MM.1S (cell line): Measurements from ENCODE around the gene EIPR1.

Source experiments
- DNase-seq: peaks from one replicate; pipeline ENCODE4 v3.0.0-alpha.2; 2015
- H2AFZ ChIP-seq: fragments of 300-600 bp; sonication (generic); 2 replicates; pipeline ENCODE4 v1.6.0; 2016; ENCODE audit warnings: antibody characterized with exemption, low read length
- H3F3A ChIP-seq: fragments of 300-600 bp; sonication (generic); 2 replicates; pipeline ENCODE4 v1.6.1; 2016; ENCODE audit warnings: mild to moderate bottlenecking, antibody characterized with exemption, low read length, moderate library complexity, mixed read lengths; ENCODE audit not compliant: insufficient read depth
- H3K27ac ChIP-seq: fragments of 300-600 bp; sonication (generic); 2 replicates; pipeline ENCODE4 v1.5.1; 2016; ENCODE audit warnings: mild to moderate bottlenecking, low read length
- H3K27me3 ChIP-seq: fragments of 300-600 bp; sonication (generic); replicated peaks from 2 replicates; pipeline ENCODE4 v1.6.0; 2016; ENCODE audit warnings: low read length; ENCODE audit not compliant: insufficient read depth
- H3K36me3 ChIP-seq: fragments of 300-600 bp; sonication (generic); replicated peaks from 2 replicates; pipeline ENCODE4 v1.6.1; 2016; ENCODE audit warnings: mild to moderate bottlenecking, low read length, mixed read lengths; ENCODE audit not compliant: insufficient read depth
- H3K4me1 ChIP-seq: fragments of 300-600 bp; sonication (generic); 2 replicates; pipeline ENCODE4 v1.6.1; 2016; ENCODE audit warnings: low read length, mixed read lengths
- H3K4me2 ChIP-seq: fragments of 300-600 bp; sonication (generic); 2 replicates; pipeline ENCODE4 v1.6.0; 2016; ENCODE audit warnings: low read depth, low read length
- H3K4me3 ChIP-seq: fragments of 300-600 bp; sonication (generic); 2 replicates; pipeline ENCODE4 v1.5.1; 2016; ENCODE audit warnings: low read length, mixed read lengths
- H3K79me2 ChIP-seq: fragments of 300-600 bp; sonication (generic); 2 replicates; pipeline ENCODE4 v1.6.1; 2016; ENCODE audit warnings: mixed run types, low read length, mixed read lengths
- H3K9ac ChIP-seq: fragments of 300-600 bp; sonication (generic); 2 replicates; pipeline ENCODE4 v1.6.1; 2016; ENCODE audit warnings: low read length, mixed read lengths
- H3K9me2 ChIP-seq: fragments of 300-600 bp; sonication (generic); replicated peaks from 2 replicates; pipeline ENCODE4 v1.6.1; 2016; ENCODE audit warnings: mild to moderate bottlenecking, low read length, mixed read lengths; ENCODE audit not compliant: insufficient read depth
- H3K9me3 ChIP-seq: fragments of 300-600 bp; sonication (generic); replicated peaks from 2 replicates; pipeline ENCODE4 v1.6.1; 2016; ENCODE audit warnings: mild to moderate bottlenecking, low read length, mixed read lengths; ENCODE audit not compliant: insufficient read depth
- H4K20me1 ChIP-seq: fragments of 300-600 bp; sonication (generic); 2 replicates; pipeline ENCODE4 v1.6.1; 2016; ENCODE audit warnings: mild to moderate bottlenecking, low read length, moderate library complexity, mixed read lengths; ENCODE audit not compliant: insufficient read depth
- CTCF ChIP-seq: fragments of 300-600 bp; sonication (generic); IDR thresholded peaks from 2 replicates; pipeline ENCODE4 v1.5.1; 2016; ENCODE audit warnings: antibody characterized with exemption, low read length, mixed read lengths
- EZH2 ChIP-seq: fragments of 300-600 bp; sonication (generic); optimal IDR thresholded peaks from 2 replicates; pipeline ENCODE3; 2017; ENCODE audit warnings: low read depth, mild to moderate bottlenecking, antibody characterized with exemption, low read length, mixed read lengths
- EZH2phosphoT487 ChIP-seq: fragments of 300-600 bp; sonication (generic); IDR thresholded peaks from 2 replicates; pipeline ENCODE4 v1.6.1; 2018; ENCODE audit warnings: antibody characterized with exemption, low read length

The EIPR1 gene

GRCh38 chr2:3320910-3321605 is 56.6 kb downstream of the EIPR1 start:
- Histone ChIP-seq H3K4me1 (no peaks in the 10 kb centered on the region), H4K20me1 (no peaks in the 10 kb centered on the region), H3K4me3 (no peak overlapping the region), H3K9ac (no peak overlapping the region), H3K27me3 (no peaks in the 10 kb centered on the region), H3K36me3 (no peaks in the 10 kb centered on the region), H3K79me2 (no peaks in the 10 kb centered on the region; the same call in 1 of the 2 replicates), H2AFZ (no peak overlapping the region), H3K27ac (no peak overlapping the region), H3K9me3 (no peaks in the 10 kb centered on the region), H3K9me2 (no peaks in the 10 kb centered on the region), H3F3A (no peaks in the 10 kb centered on the region), H3K4me2 (no peak overlapping the region)
- DNase-seq: no peak
- TF ChIP-seq EZH2: no peak
- no peak for TF ChIP-seq EZH2phosphoT487
- no peak for TF ChIP-seq CTCF

- TF ChIP-seq CTCF (no peak), EZH2phosphoT487 (no peak), EZH2 (no peak)
- H3K27ac ChIP-seq: no peak overlapping the region
- no peak overlapping the region for H3K4me3 ChIP-seq
- H2AFZ ChIP-seq: no peak overlapping the region
- no peaks in the 10 kb centered on the region; the same call in 1 of the 2 replicates for H3K79me2 ChIP-seq
- no peak for DNase-seq
- H3K4me2 ChIP-seq: no peak overlapping the region
- H3K27me3 ChIP-seq: no peaks in the 10 kb centered on the region
- no peaks in the 10 kb centered on the region for H4K20me1 ChIP-seq
- H3K9ac ChIP-seq: no peak overlapping the region
- H3K4me1 ChIP-seq: no peaks in the 10 kb centered on the region
- no peaks in the 10 kb centered on the region for H3F3A ChIP-seq
- no peaks in the 10 kb centered on the region for H3K9me2 ChIP-seq
- no peaks in the 10 kb centered on the region for H3K36me3 ChIP-seq
- no peaks in the 10 kb centered on the region for H3K9me3 ChIP-seq
Observed at GRCh38 chr2:3319745-3320566, 57.7 kb downstream of the EIPR1 start.

- no peaks in the 10 kb centered on the region for H4K20me1 ChIP-seq
- no peak overlapping the region for H3K27ac ChIP-seq
- no peaks in the 10 kb centered on the region for H3K4me1 ChIP-seq
- no peaks in the 10 kb centered on the region for H3K27me3 ChIP-seq
- no peaks in the 10 kb centered on the region for H3K9me2 ChIP-seq
- no peaks in the 10 kb centered on the region; the same call in 1 of the 2 replicates for H3K79me2 ChIP-seq
- H3F3A ChIP-seq: no peaks in the 10 kb centered on the region
- TF ChIP-seq EZH2 (no peak), EZH2phosphoT487 (no peak), CTCF (no peak)
- no peak overlapping the region for H3K4me3 ChIP-seq
- no peak overlapping the region for H3K4me2 ChIP-seq
- H2AFZ ChIP-seq: no peak overlapping the region
- H3K36me3 ChIP-seq: no peaks in the 10 kb centered on the region
- DNase-seq: no peak
- no peak overlapping the region for H3K9ac ChIP-seq
- no peaks in the 10 kb centered on the region for H3K9me3 ChIP-seq
Observed at GRCh38 chr2:3319134-3319533, 58.5 kb downstream of the EIPR1 start.
